ENCODE data around the gene TMEM45A. TPM values are rescaled to one million over a fixed set of nuclear protein-coding genes. Genes with fewer than 3 reads are reported as not detected.

The TMEM45A gene
- total and polyA plus RNA-seq, 2 donors (not counting 3 experiments of a cell fraction or from before 2014, with no cell fraction given) = 5.6 to 8.6 TPM

DNA sequence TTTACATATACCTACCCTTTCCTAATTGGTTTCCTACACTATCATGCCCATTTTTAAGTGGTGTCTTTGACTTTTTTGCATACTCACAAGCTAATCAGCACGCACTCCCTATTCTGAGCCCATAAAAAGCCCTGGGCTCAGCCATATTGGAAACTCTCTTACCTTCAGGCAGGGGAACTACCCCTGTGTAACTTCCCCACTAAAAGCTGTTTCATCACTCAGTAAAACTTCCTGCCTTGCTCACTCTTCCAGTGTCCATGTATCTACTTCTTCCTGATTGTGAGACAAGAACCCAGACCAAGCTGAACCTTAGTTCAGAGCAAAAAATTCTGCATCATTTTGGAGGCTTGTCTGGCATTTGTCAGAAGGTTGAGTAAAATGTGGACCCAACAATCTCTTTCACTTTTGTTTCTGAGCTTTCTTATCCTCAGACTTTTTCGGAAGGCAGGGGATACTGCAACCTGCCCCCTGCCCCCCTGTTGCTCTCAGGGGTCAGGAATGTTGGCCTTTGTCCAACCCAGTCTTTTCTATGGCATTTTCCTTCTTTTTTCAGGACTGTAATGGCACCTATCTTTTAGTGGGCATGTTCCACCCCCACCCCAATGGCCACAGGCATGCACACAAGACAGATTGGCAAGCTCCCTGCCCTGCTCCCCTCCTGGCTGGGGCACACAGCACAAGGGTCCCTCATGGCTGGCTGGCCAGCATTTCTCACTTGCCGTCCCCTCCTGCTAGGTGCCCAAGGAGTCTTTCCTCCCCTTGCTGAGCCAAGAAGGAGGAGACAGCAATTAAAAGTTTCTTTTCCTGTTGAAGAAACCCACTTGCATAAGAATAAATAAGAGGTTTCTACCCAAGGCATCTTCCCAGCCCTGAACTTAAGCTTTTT is 26.3 kb upstream of the TMEM45A start:
- H3K4me3 ChIP-seq (replicated peaks in 1 of 3; ENCODE audit: insufficient read depth in 1 of 3, low read depth in 1 of 3, low read length in 3 of 3) = no peak overlapping the region
- no peaks in the 10 kb centered on the region for H4K20me1 ChIP-seq (replicated peaks; ENCODE audit: control insufficient read depth, extremely low read depth, insufficient read depth, low read length)
- ChIA-PET POLR2A (no interaction called here), CTCF (interaction anchor here (0.8 to 1.5 kb wide), 5 partner anchors 9 to 916 kb away, joined by 3 to 11 read pairs (median 3); no protein-coding TSS in a partner anchor)
- H3K4me1 ChIP-seq (ENCODE audit: control insufficient read depth, extremely low read depth, insufficient read depth, low read length) = no peaks in the 10 kb centered on the region
- H3K36me3 ChIP-seq (ENCODE audit: control insufficient read depth in 2 of 2, extremely low read depth in 1 of 2, insufficient read depth in 2 of 2, low read length in 2 of 2) = no peaks in the 10 kb centered on the region
- FAIRE-seq = no peak
- H3K4me2 ChIP-seq (ENCODE audit: insufficient read depth, low read length) = no peak overlapping the region
- H3K27ac ChIP-seq (ENCODE audit: insufficient read depth, low read depth, low read length) = no peak overlapping the region
- DNase-seq (ENCODE audit: low read depth, low spot score) = no peak
- intact Hi-C loops (cut with micrococcal nuclease) (loop anchor here (10.0 kb wide), 1 partner anchor 1169 kb away; no protein-coding TSS in a partner anchor), dilution Hi-C loops (cut with MboI; ENCODE audit: extremely low pct_ligation_motif_present, low sequenced_read_pairs) (no loop called here)
- no peak overlapping the region for H3K9ac ChIP-seq (replicated peaks; ENCODE audit: extremely low read depth, insufficient read depth, low read length)
- no peaks in the 10 kb centered on the region for H3K79me2 ChIP-seq (ENCODE audit: control insufficient read depth, insufficient read depth, low read length)
- no peaks in the 10 kb centered on the region for H3K9me1 ChIP-seq (replicated peaks; ENCODE audit: control insufficient read depth, extremely low read depth, insufficient read depth, low read length)
- no peak overlapping the region for H2AFZ ChIP-seq (ENCODE audit: low read depth, low read length)
- no TSS peak for BruUV-seq (replicated peaks)
- no peaks in the 10 kb centered on the region for H3K9me3 ChIP-seq (replicated peaks; ENCODE audit: control insufficient read depth, insufficient read depth, low read length)
- no peak for TF ChIP-seq EZH2 (IDR thresholded peaks at IDR 0.05; ENCODE audit: borderline replicate concordance, low read depth, low read length, severe bottlenecking)
- no peak for TF ChIP-seq GATA2 (IDR thresholded peaks at IDR 0.05; ENCODE audit: insufficient read depth, insufficient read length, low read depth, low read length)
- no peak for TF ChIP-seq MYC (IDR thresholded peaks at IDR 0.05; ENCODE audit: low read depth, low read length)
- TF ChIP-seq POLR2A (IDR thresholded peaks at IDR 0.05; ENCODE audit: low read depth, low read length) = no peak
- no peak for TF ChIP-seq JUN (IDR thresholded peaks at IDR 0.05; ENCODE audit: borderline replicate concordance, insufficient read depth, insufficient read length, low read depth)
- no peak for TF ChIP-seq FOS (IDR thresholded peaks at IDR 0.05; ENCODE audit: borderline replicate concordance, insufficient read depth, low read length)
- TF ChIP-seq POLR2AphosphoS5 (IDR thresholded peaks at IDR 0.05; ENCODE audit: insufficient read depth, low read depth, low read length) = no peak
- TF ChIP-seq, protein P1, sequence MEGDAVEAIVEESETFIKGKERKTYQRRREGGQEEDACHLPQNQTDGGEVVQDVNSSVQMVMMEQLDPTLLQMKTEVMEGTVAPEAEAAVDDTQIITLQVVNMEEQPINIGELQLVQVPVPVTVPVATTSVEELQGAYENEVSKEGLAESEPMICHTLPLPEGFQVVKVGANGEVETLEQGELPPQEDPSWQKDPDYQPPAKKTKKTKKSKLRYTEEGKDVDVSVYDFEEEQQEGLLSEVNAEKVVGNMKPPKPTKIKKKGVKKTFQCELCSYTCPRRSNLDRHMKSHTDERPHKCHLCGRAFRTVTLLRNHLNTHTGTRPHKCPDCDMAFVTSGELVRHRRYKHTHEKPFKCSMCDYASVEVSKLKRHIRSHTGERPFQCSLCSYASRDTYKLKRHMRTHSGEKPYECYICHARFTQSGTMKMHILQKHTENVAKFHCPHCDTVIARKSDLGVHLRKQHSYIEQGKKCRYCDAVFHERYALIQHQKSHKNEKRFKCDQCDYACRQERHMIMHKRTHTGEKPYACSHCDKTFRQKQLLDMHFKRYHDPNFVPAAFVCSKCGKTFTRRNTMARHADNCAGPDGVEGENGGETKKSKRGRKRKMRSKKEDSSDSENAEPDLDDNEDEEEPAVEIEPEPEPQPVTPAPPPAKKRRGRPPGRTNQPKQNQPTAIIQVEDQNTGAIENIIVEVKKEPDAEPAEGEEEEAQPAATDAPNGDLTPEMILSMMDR (IDR thresholded peaks at IDR 0.05; ENCODE audit: extremely low read depth in 1 of 2, insufficient read depth in 1 of 2, low read depth in 1 of 2, low read length in 2 of 2) = no peak
- TF ChIP-seq, protein P2, sequence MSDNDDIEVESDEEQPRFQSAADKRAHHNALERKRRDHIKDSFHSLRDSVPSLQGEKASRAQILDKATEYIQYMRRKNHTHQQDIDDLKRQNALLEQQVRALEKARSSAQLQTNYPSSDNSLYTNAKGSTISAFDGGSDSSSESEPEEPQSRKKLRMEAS (IDR thresholded peaks at IDR 0.05; ENCODE audit: insufficient read depth, insufficient read length) = no peak
- H3K27me3 ChIP-seq (ENCODE audit: control insufficient read depth in 2 of 2, insufficient read depth in 2 of 2, low read length in 2 of 2) = peaks cover 3 to 5% of the 10 kb centered on the region in 2 experiments
